Measurements from ENCODE around the gene ALDH4A1.

ALDH4A1 gene

GRCh38 chr1:18919956-18920355 lies 17.6 kb upstream of the ALDH4A1 start:
- Mint-ChIP-seq H3K4me1 (ENCODE audit: low read depth) (peaks cover 25% of the 10 kb centered on the region), H3K9me3 (ENCODE audit: low read depth) (no peaks in the 10 kb centered on the region), H3K27ac (no peak overlapping the region), H3K36me3 (peaks cover 2% of the 10 kb centered on the region), H3K4me3 (no peak overlapping the region), H3K27me3 (no peaks in the 10 kb centered on the region)

- no peak overlapping the region for H3K27ac Mint-ChIP-seq
- H3K9me3 Mint-ChIP-seq (ENCODE audit: low read depth): no peaks in the 10 kb centered on the region
- no peak overlapping the region for H3K4me3 Mint-ChIP-seq
- no peaks in the 10 kb centered on the region for H3K27me3 Mint-ChIP-seq
- H3K4me1 Mint-ChIP-seq (ENCODE audit: low read depth): peaks cover 19% of the 10 kb centered on the region
- H3K36me3 Mint-ChIP-seq: peaks cover 2% of the 10 kb centered on the region
Observed at GRCh38 chr1:18919197-18919905, 17.0 kb upstream of the ALDH4A1 start.

GRCh38 chr1:18918417-18918816 lies 16.1 kb upstream of the ALDH4A1 start:
- Mint-ChIP-seq H3K4me3 (no peak overlapping the region), H3K36me3 (peaks cover 2% of the 10 kb centered on the region), H3K4me1 (ENCODE audit: low read depth) (peaks cover 11% of the 10 kb centered on the region)

GRCh38 chr1:18917071-18917799 lies 14.9 kb upstream of the ALDH4A1 start:
- Mint-ChIP-seq H3K9me3 (ENCODE audit: low read depth) (no peaks in the 10 kb centered on the region), H3K27me3 (no peaks in the 10 kb centered on the region), H3K27ac (no peak overlapping the region), H3K4me3 (no peak overlapping the region), H3K36me3 (peaks cover 2% of the 10 kb centered on the region), H3K4me1 (ENCODE audit: low read depth) (peaks cover 9% of the 10 kb centered on the region)

More at GRCh38 chr1:18918417-18918816, 16.1 kb upstream of the ALDH4A1 start:
- Mint-ChIP-seq H3K27ac (peak overlapping the region; percentile 66), H3K27me3 (no peaks in the 10 kb centered on the region), H3K9me3 (ENCODE audit: low read depth) (no peaks in the 10 kb centered on the region)

GRCh38 chr1:18915341-18915740 lies 13.0 kb upstream of the ALDH4A1 start:
- Mint-ChIP-seq H3K36me3 (peaks cover 7% of the 10 kb centered on the region), H3K27me3 (no peaks in the 10 kb centered on the region), H3K4me1 (ENCODE audit: low read depth) (peaks cover 6% of the 10 kb centered on the region), H3K9me3 (ENCODE audit: low read depth) (no peaks in the 10 kb centered on the region), H3K4me3 (no peak overlapping the region), H3K27ac (peak overlapping the region; percentile 61)

- Mint-ChIP-seq H3K4me3 (no peak overlapping the region), H3K36me3 (peaks cover 16% of the 10 kb centered on the region), H3K27ac (no peak overlapping the region), H3K4me1 (ENCODE audit: low read depth) (peaks cover 19% of the 10 kb centered on the region), H3K9me3 (ENCODE audit: low read depth) (no peaks in the 10 kb centered on the region), H3K27me3 (no peaks in the 10 kb centered on the region)
Observed at GRCh38 chr1:18913065-18913835, 10.9 kb upstream of the ALDH4A1 start.

- Mint-ChIP-seq H3K4me1 (ENCODE audit: low read depth) (peaks cover 20% of the 10 kb centered on the region), H3K36me3 (peaks cover 18% of the 10 kb centered on the region)
Observed at GRCh38 chr1:18912550-18912949, 10.2 kb upstream of the ALDH4A1 start.

GRCh38 chr1:18908911-18909771 lies 6.8 kb upstream of the ALDH4A1 start:
- H3K27me3 Mint-ChIP-seq: no peaks in the 10 kb centered on the region
- H3K36me3 Mint-ChIP-seq: peaks cover 19% of the 10 kb centered on the region
- no peaks in the 10 kb centered on the region for H3K9me3 Mint-ChIP-seq (ENCODE audit: low read depth)
- peaks cover 23% of the 10 kb centered on the region for H3K4me1 Mint-ChIP-seq (ENCODE audit: low read depth)
- H3K4me3 Mint-ChIP-seq: peak overlapping the region; percentile 49
- peak overlapping the region; percentile 90 for H3K27ac Mint-ChIP-seq

More at GRCh38 chr1:18912550-18912949, 10.2 kb upstream of the ALDH4A1 start:
- Mint-ChIP-seq H3K9me3 (ENCODE audit: low read depth) (no peaks in the 10 kb centered on the region), H3K4me3 (no peak overlapping the region), H3K27ac (no peak overlapping the region), H3K27me3 (no peaks in the 10 kb centered on the region)

- Mint-ChIP-seq H3K27me3 (no peaks in the 10 kb centered on the region), H3K9me3 (ENCODE audit: low read depth) (no peaks in the 10 kb centered on the region), H3K4me3 (no peak overlapping the region), H3K36me3 (peaks cover 19% of the 10 kb centered on the region), H3K27ac (peak overlapping the region; percentile 72), H3K4me1 (ENCODE audit: low read depth) (peaks cover 29% of the 10 kb centered on the region)
Observed at GRCh38 chr1:18907917-18908845, 5.8 kb upstream of the ALDH4A1 start.

GRCh38 chr1:18907021-18907916 lies 4.9 kb upstream of the ALDH4A1 start:
- no peaks in the 10 kb centered on the region for H3K27me3 Mint-ChIP-seq
- peaks cover 19% of the 10 kb centered on the region for H3K36me3 Mint-ChIP-seq

GRCh38 chr1:18903291-18903756 lies 969 bp upstream of the ALDH4A1 start:
- H3K4me3 Mint-ChIP-seq: peak overlapping the region; percentile 91
- no peaks in the 10 kb centered on the region for H3K9me3 Mint-ChIP-seq (ENCODE audit: low read depth)
- no peaks in the 10 kb centered on the region for H3K27me3 Mint-ChIP-seq
- H3K4me1 Mint-ChIP-seq (ENCODE audit: low read depth): peaks cover 35% of the 10 kb centered on the region
- peaks cover 4% of the 10 kb centered on the region for H3K36me3 Mint-ChIP-seq
- H3K27ac Mint-ChIP-seq: peak overlapping the region; percentile 54

More at GRCh38 chr1:18907021-18907916, 4.9 kb upstream of the ALDH4A1 start:
- Mint-ChIP-seq H3K4me1 (ENCODE audit: low read depth) (peaks cover 31% of the 10 kb centered on the region), H3K4me3 (no peak overlapping the region), H3K27ac (peak overlapping the region; percentile 50), H3K9me3 (ENCODE audit: low read depth) (no peaks in the 10 kb centered on the region)

GRCh38 chr1:18901952-18902522 lies 318 bp downstream of the ALDH4A1 start:
- peak overlapping the region; percentile 99 for H3K27ac Mint-ChIP-seq
- no peaks in the 10 kb centered on the region for H3K27me3 Mint-ChIP-seq
- H3K36me3 Mint-ChIP-seq: no peaks in the 10 kb centered on the region
- H3K4me3 Mint-ChIP-seq: peak overlapping the region; percentile 95
- no peaks in the 10 kb centered on the region for H3K9me3 Mint-ChIP-seq (ENCODE audit: low read depth)
- peaks cover 34% of the 10 kb centered on the region for H3K4me1 Mint-ChIP-seq (ENCODE audit: low read depth)
